ENCODE data around the gene ABI3BP.
"Not testable (repeated sequence)": the region's sequence is repeated elsewhere in the genome, so short reads cannot be mapped to it uniquely, and the experiment has no call there.

Gene ABI3BP

DNA sequence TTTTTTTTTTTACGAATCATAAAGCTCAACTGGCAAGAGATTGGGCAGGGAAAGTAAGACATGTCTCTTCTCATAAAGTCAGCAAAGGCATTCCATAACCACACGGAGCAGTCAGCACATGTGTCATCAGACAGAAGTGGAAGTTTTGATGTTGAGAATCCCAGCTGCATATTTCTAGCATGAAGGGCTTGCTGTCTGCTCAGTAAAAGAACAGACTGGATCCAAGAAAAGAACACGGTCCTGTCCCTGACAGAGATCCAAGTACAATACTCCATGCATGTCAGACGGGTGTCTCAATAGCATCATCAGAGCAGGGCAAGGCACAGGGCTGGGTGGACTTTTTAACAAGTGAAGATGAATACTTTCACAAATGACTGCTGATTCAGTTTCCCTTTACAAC lies 38.2 kb downstream of the ABI3BP start:
- TF ChIP-seq, protein P1, sequence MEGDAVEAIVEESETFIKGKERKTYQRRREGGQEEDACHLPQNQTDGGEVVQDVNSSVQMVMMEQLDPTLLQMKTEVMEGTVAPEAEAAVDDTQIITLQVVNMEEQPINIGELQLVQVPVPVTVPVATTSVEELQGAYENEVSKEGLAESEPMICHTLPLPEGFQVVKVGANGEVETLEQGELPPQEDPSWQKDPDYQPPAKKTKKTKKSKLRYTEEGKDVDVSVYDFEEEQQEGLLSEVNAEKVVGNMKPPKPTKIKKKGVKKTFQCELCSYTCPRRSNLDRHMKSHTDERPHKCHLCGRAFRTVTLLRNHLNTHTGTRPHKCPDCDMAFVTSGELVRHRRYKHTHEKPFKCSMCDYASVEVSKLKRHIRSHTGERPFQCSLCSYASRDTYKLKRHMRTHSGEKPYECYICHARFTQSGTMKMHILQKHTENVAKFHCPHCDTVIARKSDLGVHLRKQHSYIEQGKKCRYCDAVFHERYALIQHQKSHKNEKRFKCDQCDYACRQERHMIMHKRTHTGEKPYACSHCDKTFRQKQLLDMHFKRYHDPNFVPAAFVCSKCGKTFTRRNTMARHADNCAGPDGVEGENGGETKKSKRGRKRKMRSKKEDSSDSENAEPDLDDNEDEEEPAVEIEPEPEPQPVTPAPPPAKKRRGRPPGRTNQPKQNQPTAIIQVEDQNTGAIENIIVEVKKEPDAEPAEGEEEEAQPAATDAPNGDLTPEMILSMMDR (IDR thresholded peaks at IDR 0.05; ENCODE audit: low read depth, low read length): no peak
- DNase-seq (ENCODE audit: low read depth in 2 of 2): peak; percentile 75 to 98
- H3K4me3 ChIP-seq (replicated peaks in 1 of 2; ENCODE audit: low read depth in 2 of 2, low read length in 2 of 2): no peak overlapping the region

GRCh38 chr3:100954199-100954935 lies 38.9 kb downstream of the ABI3BP start:
- TF ChIP-seq, protein P1 (IDR thresholded peaks at IDR 0.05; ENCODE audit: low read depth, low read length): no peak
- no peak for DNase-seq (ENCODE audit: low read depth in 2 of 2)
- no peak overlapping the region for H3K4me3 ChIP-seq (replicated peaks in 1 of 2; ENCODE audit: low read depth in 2 of 2, low read length in 2 of 2)

GRCh38 chr3:100953103-100953502 lies 40.1 kb downstream of the ABI3BP start:
- no peak overlapping the region for H3K4me3 ChIP-seq (replicated peaks in 1 of 2; ENCODE audit: low read depth in 2 of 2, low read length in 2 of 2)
- TF ChIP-seq, protein P1 (IDR thresholded peaks at IDR 0.05; ENCODE audit: low read depth, low read length): no peak
- DNase-seq (ENCODE audit: low read depth in 2 of 2): no peak

DNA sequence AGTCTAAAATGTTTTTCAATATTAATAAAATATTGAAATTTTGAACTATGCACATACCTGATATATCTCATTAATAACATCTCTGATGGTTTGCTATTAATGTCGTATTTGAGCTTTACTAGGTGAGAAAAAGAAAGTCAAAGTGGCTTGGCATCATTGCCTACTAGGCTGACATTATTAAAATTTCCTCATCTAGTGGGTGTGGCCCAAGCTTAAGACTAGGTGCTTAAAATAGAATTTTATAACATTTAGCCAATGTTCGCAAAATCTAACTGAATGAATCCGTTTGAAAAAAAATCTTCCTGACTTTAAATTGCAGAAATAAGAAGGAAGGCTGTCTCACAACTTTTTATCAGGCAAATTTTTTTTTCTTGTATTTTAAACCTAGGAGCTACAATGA lies 46.1 kb downstream of the ABI3BP start:
- no peak for DNase-seq (ENCODE audit: low read depth in 2 of 2)
- TF ChIP-seq, protein P1 (IDR thresholded peaks at IDR 0.05; ENCODE audit: low read depth, low read length): no peak

DNA sequence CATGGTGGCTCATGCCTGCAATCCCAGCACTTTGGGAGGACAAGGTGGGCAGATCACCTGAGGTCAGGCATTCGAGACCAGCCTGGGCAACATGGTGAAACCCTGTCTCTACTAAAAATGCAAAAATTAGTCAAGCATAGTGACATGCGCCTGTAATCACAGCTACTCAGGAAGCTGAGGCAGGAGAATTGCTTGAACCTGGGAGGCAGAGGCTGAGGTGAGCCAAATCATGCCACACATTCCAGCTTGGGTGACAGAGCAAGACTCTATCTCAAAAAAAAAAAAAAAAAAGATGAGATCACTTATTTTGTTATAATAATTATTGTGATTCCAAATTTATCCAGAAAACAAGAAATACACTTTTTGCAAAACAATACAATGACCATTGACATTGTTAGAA lies 47.1 kb downstream of the ABI3BP start:
- not testable (repeated sequence) for H3K4me3 ChIP-seq (replicated peaks in 1 of 2; ENCODE audit: low read depth in 2 of 2, low read length in 2 of 2); DNase-seq (ENCODE audit: low read depth in 2 of 2)

More for the DNA sequence above, 46.1 kb downstream of the ABI3BP start:
- no peak overlapping the region for H3K4me3 ChIP-seq (replicated peaks in 1 of 2; ENCODE audit: low read depth in 2 of 2, low read length in 2 of 2)

GRCh38 chr3:100941451-100941850 lies 51.8 kb downstream of the ABI3BP start:
- H3K4me3 ChIP-seq (replicated peaks in 1 of 2; ENCODE audit: low read depth in 2 of 2, low read length in 2 of 2): no peak overlapping the region

DNA sequence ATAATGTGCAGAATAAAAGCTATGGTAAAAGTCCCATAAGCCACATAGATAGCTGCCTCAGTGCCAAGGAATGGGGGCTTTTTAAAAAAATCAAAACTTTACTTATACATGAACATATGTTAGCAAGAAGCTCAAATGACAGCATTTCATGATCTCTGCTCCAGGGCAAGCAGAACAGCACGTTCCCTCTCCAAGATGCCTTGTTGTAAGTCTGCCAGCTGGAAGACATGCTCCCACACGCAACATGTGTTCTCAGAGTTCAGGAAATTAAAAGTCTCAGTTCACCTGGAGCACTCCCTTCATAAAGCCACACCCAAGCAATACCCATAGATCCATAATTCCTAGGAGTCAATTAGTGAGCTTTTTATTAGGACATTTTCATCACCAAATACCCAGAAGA lies 52.2 kb downstream of the ABI3BP start:
- no peak for DNase-seq (ENCODE audit: low read depth in 2 of 2)
- H3K4me3 ChIP-seq (replicated peaks in 1 of 2; ENCODE audit: low read depth in 2 of 2, low read length in 2 of 2): no peak overlapping the region
- TF ChIP-seq, protein P1 (IDR thresholded peaks at IDR 0.05; ENCODE audit: low read depth, low read length): no peak

More at GRCh38 chr3:100941451-100941850, 51.8 kb downstream of the ABI3BP start:
- no peak for DNase-seq (ENCODE audit: low read depth in 2 of 2)
- TF ChIP-seq, protein P1 (IDR thresholded peaks at IDR 0.05; ENCODE audit: low read depth, low read length): no peak

All from cardiac fibroblast (primary cell).